ENCODE measurements around the gene SLC25A41. TPM values are rescaled to one million over a fixed set of nuclear protein-coding genes. Genes with fewer than 3 reads are reported as not detected.
A peak's percentile ranks its signal among the peaks of the same experiment; 100 is the strongest.

Gene SLC25A41
- total RNA-seq, 1 donor from 2014 or later = not detected

DNA sequence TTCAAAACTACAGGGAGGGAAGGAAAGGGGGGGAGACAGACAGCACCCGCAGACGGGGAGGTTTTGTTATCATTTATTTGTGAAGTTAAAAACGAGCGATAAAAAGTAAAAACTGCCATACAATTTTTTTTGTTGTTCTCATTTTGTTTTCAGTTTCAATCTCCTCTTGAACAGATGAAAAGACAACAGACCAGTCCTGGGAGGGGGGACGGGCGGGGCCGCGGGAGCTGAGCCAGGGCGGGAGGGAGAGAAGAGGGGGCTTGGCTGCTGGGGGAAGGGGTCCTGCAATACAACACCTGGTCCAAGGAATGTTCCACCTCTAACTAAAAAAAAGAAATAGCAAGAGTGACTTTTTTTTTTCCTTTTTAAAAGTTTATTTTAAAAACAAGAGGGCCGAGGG, 20.3 kb downstream of the SLC25A41 start:
- no peaks in the 10 kb centered on the region for H3K4me1 Mint-ChIP-seq
- Histone ChIP-seq H3K27ac (peak overlapping the region; percentile 74), H3K9ac (no peak overlapping the region), H3K4me2 (no peak overlapping the region), H2AFZ (replicated peaks) (no peak overlapping the region), H3K36me3 (no peaks in the 10 kb centered on the region), H3K4me3 (no peak overlapping the region), H3K79me2 (ENCODE audit: low read depth) (peaks cover 14% of the 10 kb centered on the region), H4K20me1 (ENCODE audit: low read depth) (peaks cover 64% of the 10 kb centered on the region), H3K9me3 (ENCODE audit: low read depth) (no peaks in the 10 kb centered on the region), H3F3A (ENCODE audit: low read depth) (peaks cover 45% of the 10 kb centered on the region), H3K4me1 (no peaks in the 10 kb centered on the region), H3K27me3 (no peaks in the 10 kb centered on the region)
- TF ChIP-seq CTCF (IDR thresholded peaks at IDR 0.05) = no peak
- no peak for TF ChIP-seq EZH2phosphoT487 (IDR thresholded peaks at IDR 0.05)
- TF ChIP-seq EZH2 (IDR thresholded peaks at IDR 0.05) = no peak
- no peak overlapping the region for H3K27ac Mint-ChIP-seq
- peaks cover 9% of the 10 kb centered on the region for H3K36me3 Mint-ChIP-seq
- no peak for DNase-seq (ENCODE audit: low spot score)
- H3K9me3 Mint-ChIP-seq = no peaks in the 10 kb centered on the region
- H3K27me3 Mint-ChIP-seq (ENCODE audit: insufficient read depth, low read depth) = peaks cover 17% of the 10 kb centered on the region
- no peak overlapping the region for H3K4me3 Mint-ChIP-seq

- peak overlapping the region; percentile 81 for H3K27ac ChIP-seq
- peak; percentile 68 for DNase-seq (ENCODE audit: low spot score)
Observed at GRCh38 chr19:6412447-6413091, 21.0 kb downstream of the SLC25A41 start.

DNA sequence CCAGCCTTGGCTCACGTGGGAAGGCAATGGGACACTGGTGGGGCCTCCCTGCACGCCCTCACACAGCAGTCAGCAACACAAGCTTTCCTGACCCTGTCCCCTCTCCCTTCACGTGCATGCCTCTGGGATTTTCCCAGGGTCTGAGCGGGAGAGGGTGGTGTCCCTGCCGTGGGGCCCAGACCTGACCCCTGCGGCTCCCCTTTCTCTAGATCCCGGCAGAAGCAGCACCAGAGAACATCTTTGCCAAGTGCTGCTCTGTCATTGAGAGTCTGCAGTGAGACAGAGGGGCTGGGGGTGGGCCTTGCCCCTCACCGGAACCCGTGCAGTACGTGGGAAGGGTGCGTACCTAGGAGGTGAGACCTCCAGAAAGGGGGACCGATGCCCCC, 21.5 kb downstream of the SLC25A41 start:
- no peak overlapping the region for H3K4me3 ChIP-seq
- Mint-ChIP-seq H3K27ac (no peak overlapping the region), H3K9me3 (no peaks in the 10 kb centered on the region), H3K36me3 (peaks cover 9% of the 10 kb centered on the region), H3K4me3 (no peak overlapping the region), H3K4me1 (no peaks in the 10 kb centered on the region), H3K27me3 (ENCODE audit: insufficient read depth, low read depth) (peaks cover 14% of the 10 kb centered on the region)
- no peak for DNase-seq (ENCODE audit: low spot score)
- peaks cover 2% of the 10 kb centered on the region for H3K79me2 ChIP-seq (ENCODE audit: low read depth)
- H3K4me2 ChIP-seq = no peak overlapping the region
- no peaks in the 10 kb centered on the region for H3K36me3 ChIP-seq
- peak overlapping the region; percentile 58 for H3K27ac ChIP-seq
- TF ChIP-seq EZH2 (IDR thresholded peaks at IDR 0.05) = no peak
- no peak for TF ChIP-seq EZH2phosphoT487 (IDR thresholded peaks at IDR 0.05)
- TF ChIP-seq CTCF (IDR thresholded peaks at IDR 0.05) = no peak
- peaks cover 52% of the 10 kb centered on the region for H4K20me1 ChIP-seq (ENCODE audit: low read depth)
- H2AFZ ChIP-seq (replicated peaks) = no peak overlapping the region
- H3K9me3 ChIP-seq (ENCODE audit: low read depth) = no peaks in the 10 kb centered on the region
- no peak overlapping the region for H3K9ac ChIP-seq
- H3K27me3 ChIP-seq = no peaks in the 10 kb centered on the region
- H3K4me1 ChIP-seq = no peaks in the 10 kb centered on the region
- H3F3A ChIP-seq (ENCODE audit: low read depth) = peaks cover 42% of the 10 kb centered on the region

More at GRCh38 chr19:6412447-6413091, 21.0 kb downstream of the SLC25A41 start:
- H3K27me3 ChIP-seq = no peaks in the 10 kb centered on the region
- Mint-ChIP-seq H3K4me3 (no peak overlapping the region), H3K27me3 (ENCODE audit: insufficient read depth, low read depth) (peaks cover 17% of the 10 kb centered on the region), H3K9me3 (no peaks in the 10 kb centered on the region), H3K27ac (no peak overlapping the region), H3K4me1 (no peaks in the 10 kb centered on the region), H3K36me3 (peaks cover 9% of the 10 kb centered on the region)
- peaks cover 45% of the 10 kb centered on the region for H3F3A ChIP-seq (ENCODE audit: low read depth)
- no peak overlapping the region for H3K9ac ChIP-seq
- no peaks in the 10 kb centered on the region for H3K9me3 ChIP-seq (ENCODE audit: low read depth)
- H3K4me3 ChIP-seq = no peak overlapping the region
- H4K20me1 ChIP-seq (ENCODE audit: low read depth) = peaks cover 57% of the 10 kb centered on the region
- H2AFZ ChIP-seq (replicated peaks) = no peak overlapping the region
- no peak overlapping the region for H3K4me2 ChIP-seq
- H3K36me3 ChIP-seq = no peaks in the 10 kb centered on the region
- no peaks in the 10 kb centered on the region for H3K4me1 ChIP-seq
- peaks cover 7% of the 10 kb centered on the region for H3K79me2 ChIP-seq (ENCODE audit: low read depth)
- TF ChIP-seq EZH2phosphoT487 (IDR thresholded peaks at IDR 0.05) (no peak), CTCF (IDR thresholded peaks at IDR 0.05) (peak; percentile 76)

All from neural progenitor cell (in vitro differentiated cells).